Duodenal mucosa (tissue), 2 donors: Measurements from ENCODE around the gene ZBP1.

Experiments used
- H3K27ac ChIP-seq: one replicate; pipeline ENCODE4 v1.7.0; 2013; ENCODE audit warnings: low read depth, low read length
- H3K27me3 ChIP-seq, 2 donors: one replicate each; pipeline ENCODE4 v1.7.0; 2013; ENCODE audit warnings: low read length in 2 of 2, control low read depth in 1 of 2; ENCODE audit not compliant: insufficient read depth in 2 of 2, control insufficient read depth in 1 of 2
- H3K36me3 ChIP-seq, 2 donors: one replicate each; pipeline ENCODE4 v1.7.0; 2013; ENCODE audit warnings: low read length in 2 of 2, control low read depth in 1 of 2; ENCODE audit not compliant: insufficient read depth in 2 of 2, control insufficient read depth in 1 of 2
- H3K4me1 ChIP-seq, 2 donors: one replicate each; pipeline ENCODE4 v1.7.0; 2013; ENCODE audit warnings: low read length in 2 of 2, control low read depth in 1 of 2; ENCODE audit not compliant: insufficient read depth in 2 of 2, control insufficient read depth in 1 of 2
- H3K4me3 ChIP-seq, 2 donors: one replicate each; pipeline ENCODE4 v1.7.0; 2013; ENCODE audit warnings: low read length in 2 of 2, low read depth in 1 of 2
- H3K9ac ChIP-seq, 2 donors: one replicate each; pipeline ENCODE4 v1.7.0; 2013; ENCODE audit warnings: low read length in 2 of 2, low read depth in 1 of 2
- H3K9me3 ChIP-seq, 2 donors: one replicate each; pipeline ENCODE4 v1.7.0; 2013; ENCODE audit warnings: low read length in 2 of 2, control low read depth in 1 of 2; ENCODE audit not compliant: control insufficient read depth in 1 of 2

The ZBP1 gene, protein sequence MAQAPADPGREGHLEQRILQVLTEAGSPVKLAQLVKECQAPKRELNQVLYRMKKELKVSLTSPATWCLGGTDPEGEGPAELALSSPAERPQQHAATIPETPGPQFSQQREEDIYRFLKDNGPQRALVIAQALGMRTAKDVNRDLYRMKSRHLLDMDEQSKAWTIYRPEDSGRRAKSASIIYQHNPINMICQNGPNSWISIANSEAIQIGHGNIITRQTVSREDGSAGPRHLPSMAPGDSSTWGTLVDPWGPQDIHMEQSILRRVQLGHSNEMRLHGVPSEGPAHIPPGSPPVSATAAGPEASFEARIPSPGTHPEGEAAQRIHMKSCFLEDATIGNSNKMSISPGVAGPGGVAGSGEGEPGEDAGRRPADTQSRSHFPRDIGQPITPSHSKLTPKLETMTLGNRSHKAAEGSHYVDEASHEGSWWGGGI

DNA sequence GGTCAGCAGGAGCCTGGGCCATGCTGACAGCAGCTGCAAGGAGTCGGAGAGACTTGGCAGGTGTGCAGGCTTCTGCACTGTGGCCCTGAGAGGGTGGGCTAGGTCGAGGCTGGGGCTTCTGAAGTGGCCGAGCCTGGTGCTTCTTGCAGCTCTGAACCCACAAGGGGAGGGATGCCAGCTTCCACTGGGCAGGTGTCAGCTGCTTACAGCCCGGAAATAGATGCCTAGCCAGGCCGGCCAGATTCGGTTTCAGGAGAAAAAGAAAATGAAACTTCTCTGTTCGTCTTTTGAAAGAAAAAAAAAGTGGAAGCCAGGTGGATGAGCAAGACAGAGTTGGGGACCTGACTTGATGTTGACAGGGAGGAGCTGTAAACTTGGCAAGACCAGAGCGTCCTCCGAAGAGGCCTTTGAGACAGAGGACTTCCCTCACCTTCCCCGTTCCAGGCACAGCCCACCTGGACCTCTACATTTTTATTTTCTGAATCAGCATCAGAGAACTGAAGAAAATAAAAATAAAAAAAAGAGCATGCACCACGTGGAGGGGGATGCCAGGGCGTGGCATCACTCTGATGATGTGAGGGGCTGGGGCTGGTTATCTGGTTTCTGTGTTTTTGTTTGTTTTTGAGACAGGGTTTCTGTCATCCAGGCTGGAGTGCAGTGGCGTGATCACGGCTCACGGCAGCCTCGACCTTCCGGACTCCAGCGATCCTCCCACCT lies at the start of gene ZBP1:
ZBP1 (minus strand) TSS at position 153 of the 717 bp plus-strand sequence; CDS start at position 22, 131 bp downstream.
- Histone ChIP-seq H3K27me3 (no peaks in the 10 kb centered on the region), H3K9ac (peak within 1 kb of the TSS; percentile 33 to 69), H3K4me3 (peak within 1 kb of the TSS; percentile 58 to 71), H3K36me3 (no peaks in the 10 kb centered on the region), H3K4me1 (peaks cover 46 to 55% of the 10 kb centered on the region in 2 donors), H3K9me3 (peaks cover 0 to 6% of the 10 kb centered on the region in 2 donors), H3K27ac (peak within 1 kb of the TSS; percentile 55)

DNA sequence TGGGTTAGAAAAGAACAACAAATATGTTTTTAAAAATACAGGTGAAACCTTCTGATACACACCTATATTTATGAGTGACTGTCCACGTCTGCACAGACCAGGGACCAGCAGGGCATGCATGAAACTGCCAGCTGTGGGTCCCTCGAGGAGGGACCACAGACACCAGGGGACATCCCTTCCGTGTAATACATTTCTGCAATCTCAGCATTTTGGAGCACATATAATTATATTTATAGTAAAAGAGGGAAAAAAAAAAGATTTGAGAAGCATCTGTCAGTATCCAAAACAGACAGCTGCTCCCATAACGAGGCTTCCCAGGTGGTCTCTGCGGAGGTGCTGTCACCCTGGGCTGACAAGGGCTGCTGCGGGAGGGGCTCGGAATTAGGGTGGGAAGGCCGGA lies 49.4 kb upstream of the ZBP1 start:
- Histone ChIP-seq H3K27me3 (no peaks in the 10 kb centered on the region), H3K9me3 (no peaks in the 10 kb centered on the region), H3K4me1 (peaks cover 15 to 24% of the 10 kb centered on the region in 2 donors), H3K36me3 (no peaks in the 10 kb centered on the region), H3K27ac (no peak overlapping the region), H3K4me3 (no peak overlapping the region), H3K9ac (no peak overlapping the region)

DNA sequence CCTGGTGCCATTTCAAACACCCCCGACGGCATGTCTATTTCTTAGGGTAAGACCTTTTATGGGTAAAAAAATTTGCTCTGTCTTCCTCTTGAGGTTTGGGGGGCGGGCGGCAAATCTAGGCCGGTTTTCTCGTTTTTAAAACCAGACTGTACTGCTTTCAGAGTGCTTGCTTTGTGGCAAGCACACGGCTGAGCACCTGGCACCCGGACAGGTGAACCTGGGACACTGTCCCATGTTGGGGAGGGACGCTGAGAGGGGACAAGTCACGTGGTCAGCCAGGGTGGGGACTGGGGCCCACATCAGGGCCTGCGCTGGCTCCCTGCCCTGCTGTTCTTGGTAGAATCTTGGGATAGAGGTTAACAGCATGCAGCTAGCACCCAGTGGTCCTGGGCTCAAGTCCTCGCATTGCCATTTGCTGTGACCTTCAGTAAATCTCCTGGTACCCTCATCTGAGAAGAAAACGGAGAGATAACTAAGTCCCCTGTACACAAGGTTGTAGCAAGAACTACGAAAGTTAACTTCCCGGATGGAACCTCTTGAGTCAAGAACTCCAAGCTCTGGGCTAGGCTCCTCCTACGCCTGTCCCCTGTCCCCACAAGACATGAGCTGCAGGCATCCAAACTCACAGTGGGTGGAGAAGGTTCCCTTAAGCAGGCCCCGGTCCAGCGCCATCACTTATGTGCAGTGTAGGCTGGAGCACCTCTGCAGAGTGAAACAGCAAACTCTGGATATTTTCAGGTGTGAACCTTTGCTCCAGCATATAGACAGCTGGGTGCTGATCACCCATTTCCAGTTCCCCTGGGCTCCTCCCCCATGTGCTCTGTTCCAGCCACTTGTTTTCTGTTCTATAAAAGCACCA lies 47.9 kb upstream of the ZBP1 start:
- H3K27me3 ChIP-seq, result no peaks in the 10 kb centered on the region
- peak overlapping the region in 1 of 2 donors; percentile 18 for H3K9ac ChIP-seq
- peaks cover 15 to 24% of the 10 kb centered on the region in 2 donors for H3K4me1 ChIP-seq
- H3K27ac ChIP-seq, result no peak overlapping the region
- no peaks in the 10 kb centered on the region for H3K36me3 ChIP-seq
- no peak overlapping the region for H3K4me3 ChIP-seq
- no peaks in the 10 kb centered on the region for H3K9me3 ChIP-seq

DNA sequence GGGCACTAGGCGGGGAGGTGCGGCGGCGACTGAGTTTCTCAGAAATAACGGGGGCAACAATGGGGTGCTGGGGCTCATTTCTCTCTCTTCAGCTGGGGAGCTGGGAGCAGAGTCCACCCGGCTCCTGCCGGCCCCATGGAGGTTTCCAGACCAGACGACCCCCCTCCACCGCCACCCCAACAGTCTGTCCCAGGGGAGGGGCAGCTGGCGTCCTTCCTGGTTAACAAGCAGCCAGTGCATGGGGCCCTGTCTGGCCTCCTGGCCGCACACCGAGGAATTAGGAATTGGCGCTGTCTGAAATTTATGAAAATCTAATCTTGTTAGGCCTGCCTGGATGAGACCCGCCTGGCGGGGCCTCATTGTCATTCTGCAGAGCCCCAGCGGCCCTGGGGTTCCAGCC lies 47.2 kb upstream of the ZBP1 start:
- H3K27ac ChIP-seq, result no peak overlapping the region

DNA sequence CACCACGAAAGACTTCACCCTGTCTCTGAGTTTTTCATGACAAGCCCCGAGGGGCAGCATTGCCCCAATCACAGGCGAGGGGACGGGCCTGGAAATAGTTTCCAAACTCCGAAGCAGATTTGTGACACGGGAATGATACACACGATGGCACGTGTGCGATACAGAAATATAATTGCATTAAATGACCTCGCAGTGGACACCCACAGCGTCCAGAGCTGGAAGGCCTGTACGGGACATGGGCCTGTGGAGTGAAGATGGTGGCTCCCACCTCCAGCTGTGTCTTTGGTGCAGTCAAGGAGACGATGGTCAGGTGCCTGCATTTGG lies 46.6 kb upstream of the ZBP1 start:
- H3K4me3 ChIP-seq, result no peak overlapping the region
- no peak overlapping the region for H3K27ac ChIP-seq
- H3K36me3 ChIP-seq, result no peaks in the 10 kb centered on the region
- peaks cover 15 to 19% of the 10 kb centered on the region in 2 donors for H3K4me1 ChIP-seq
- no peaks in the 10 kb centered on the region for H3K27me3 ChIP-seq
- H3K9ac ChIP-seq, result no peak overlapping the region
- no peaks in the 10 kb centered on the region for H3K9me3 ChIP-seq

More for the DNA sequence above, 47.2 kb upstream of the ZBP1 start:
- H3K9me3 ChIP-seq, result no peaks in the 10 kb centered on the region
- no peaks in the 10 kb centered on the region for H3K27me3 ChIP-seq
- no peaks in the 10 kb centered on the region for H3K36me3 ChIP-seq
- no peak overlapping the region for H3K4me3 ChIP-seq
- H3K9ac ChIP-seq, result no peak overlapping the region
- H3K4me1 ChIP-seq, result peaks cover 15 to 21% of the 10 kb centered on the region in 2 donors

DNA sequence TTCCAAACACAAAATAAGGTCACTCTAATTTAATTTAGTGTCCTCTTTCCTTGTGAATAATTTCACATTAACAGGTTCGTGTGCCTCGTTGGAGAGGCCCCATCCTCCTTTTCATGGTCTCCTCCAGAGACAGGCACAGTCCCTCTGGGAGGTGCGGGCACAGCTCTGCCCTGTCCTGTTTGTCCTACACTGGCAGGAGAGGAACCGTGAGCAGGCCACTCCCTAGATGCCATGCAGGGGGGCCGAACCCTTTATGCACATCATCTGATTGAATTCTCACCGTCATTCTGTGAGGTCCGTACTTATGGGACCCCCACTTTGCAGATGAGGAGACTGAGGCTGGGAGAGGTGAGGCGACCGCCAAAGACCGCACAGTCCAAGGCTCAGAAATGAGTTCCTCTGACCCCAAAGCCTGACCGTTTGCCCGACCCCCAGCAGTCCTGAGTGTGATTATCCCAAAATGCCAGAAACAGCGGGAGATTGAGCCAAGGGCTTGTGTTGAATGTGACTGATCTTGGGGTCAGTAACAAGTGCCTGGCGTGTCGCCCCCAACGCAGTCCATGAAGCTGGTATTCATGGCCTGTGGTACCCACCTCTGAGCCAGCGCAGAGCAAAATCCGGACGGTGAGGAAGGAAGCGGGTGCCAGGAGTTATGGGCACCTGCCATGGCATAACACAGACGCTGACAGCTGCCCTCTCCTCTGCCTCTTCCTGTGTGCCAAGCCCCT lies 46.0 kb upstream of the ZBP1 start:
- H3K4me1 ChIP-seq, result peaks cover 15 to 19% of the 10 kb centered on the region in 2 donors
- no peak overlapping the region for H3K4me3 ChIP-seq
- no peak overlapping the region for H3K27ac ChIP-seq
- no peaks in the 10 kb centered on the region for H3K27me3 ChIP-seq
- H3K9ac ChIP-seq, result no peak overlapping the region
- H3K36me3 ChIP-seq, result no peaks in the 10 kb centered on the region
- no peaks in the 10 kb centered on the region for H3K9me3 ChIP-seq

DNA sequence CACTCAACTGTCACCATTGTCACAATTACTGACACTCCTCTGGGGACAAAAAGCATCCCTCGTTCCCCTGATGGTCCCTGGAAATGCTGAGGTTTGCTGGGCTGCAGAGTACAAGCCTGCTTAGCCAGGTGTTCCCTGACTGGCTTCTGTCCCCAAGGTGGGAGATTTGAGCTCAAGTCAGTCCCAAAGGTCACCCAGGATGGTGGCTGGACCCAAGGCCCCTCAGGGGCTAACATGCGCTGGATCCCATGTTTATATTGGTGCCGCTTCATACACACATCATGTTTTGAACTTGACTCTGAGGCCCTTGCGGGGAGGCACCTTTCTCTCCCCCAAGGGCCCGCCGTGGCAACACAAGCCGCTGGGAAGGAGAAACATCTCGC lies 45.4 kb upstream of the ZBP1 start:
- Histone ChIP-seq H3K36me3 (no peaks in the 10 kb centered on the region), H3K9ac (no peak overlapping the region), H3K27ac (no peak overlapping the region), H3K27me3 (no peaks in the 10 kb centered on the region), H3K4me1 (peaks cover 15 to 19% of the 10 kb centered on the region in 2 donors), H3K4me3 (no peak overlapping the region), H3K9me3 (no peaks in the 10 kb centered on the region)

DNA sequence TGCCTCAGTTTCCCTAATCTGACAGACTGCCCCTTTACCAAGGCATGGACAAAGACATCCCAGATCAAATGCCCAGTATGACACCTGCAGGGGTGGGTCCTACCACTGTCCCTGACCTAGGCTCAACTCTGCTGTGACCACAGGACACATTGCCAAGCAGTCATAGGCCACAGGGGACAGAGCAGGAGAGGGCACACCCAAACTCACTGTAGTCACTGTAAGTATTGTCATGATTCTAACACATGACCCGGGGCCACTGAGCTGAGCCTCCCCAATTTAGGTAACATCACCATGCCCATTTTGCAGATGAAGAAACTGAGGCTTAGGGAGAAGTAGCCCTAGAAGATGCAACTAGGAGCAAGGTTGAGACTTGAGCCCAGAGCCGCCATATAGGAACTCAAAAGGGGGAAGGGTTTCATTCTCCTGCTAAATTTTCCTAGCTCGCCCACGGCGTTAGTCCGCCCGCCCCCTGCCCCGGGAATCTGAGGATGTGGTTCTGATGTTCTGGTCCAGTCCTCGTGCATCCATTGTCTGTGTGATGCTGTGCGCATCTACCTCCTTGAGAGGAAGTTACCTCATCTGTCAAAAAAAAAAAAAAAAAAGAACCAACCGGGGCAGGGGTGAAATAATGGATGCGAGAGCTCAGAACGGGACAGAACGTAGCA lies 44.8 kb upstream of the ZBP1 start:
- H3K4me3 ChIP-seq, result no peak overlapping the region
- H3K36me3 ChIP-seq, result no peaks in the 10 kb centered on the region
- H3K27me3 ChIP-seq, result no peaks in the 10 kb centered on the region
- peaks cover 11 to 15% of the 10 kb centered on the region in 2 donors for H3K4me1 ChIP-seq
- no peak overlapping the region for H3K9ac ChIP-seq
- no peaks in the 10 kb centered on the region for H3K9me3 ChIP-seq
- H3K27ac ChIP-seq, result no peak overlapping the region

DNA sequence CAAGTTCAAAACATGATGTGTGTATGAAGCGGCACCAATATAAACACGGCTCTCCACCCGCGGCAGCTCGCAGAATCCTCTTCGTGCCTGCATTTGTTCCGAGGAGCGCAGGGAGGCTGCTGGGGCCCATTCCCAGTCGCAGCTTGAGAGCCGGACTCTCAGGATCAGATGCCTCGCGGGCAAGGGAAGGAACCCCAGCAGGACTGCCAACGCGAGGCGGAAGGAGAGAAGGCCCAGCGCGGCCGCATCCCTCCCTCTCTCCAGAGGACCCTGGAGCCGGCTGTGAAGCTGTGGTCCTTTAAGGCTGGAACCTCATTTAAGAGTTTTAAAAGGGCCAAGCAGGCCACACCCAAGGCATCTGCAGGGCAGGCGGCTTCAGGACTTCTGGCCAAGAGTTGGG lies 44.2 kb upstream of the ZBP1 start:
- H3K4me1 ChIP-seq, result peaks cover 11 to 14% of the 10 kb centered on the region in 2 donors
- H3K4me3 ChIP-seq, result no peak overlapping the region
- H3K36me3 ChIP-seq, result no peaks in the 10 kb centered on the region
- no peak overlapping the region for H3K27ac ChIP-seq
- H3K9me3 ChIP-seq, result no peaks in the 10 kb centered on the region
- no peak overlapping the region for H3K9ac ChIP-seq
- no peaks in the 10 kb centered on the region for H3K27me3 ChIP-seq
